PC-3 (cell line): ENCODE measurements around the gene PTPN14.
A peak's percentile ranks its signal among the peaks of the same experiment; 100 is the strongest.

ENCODE experiments used
- EZH2 ChIP-seq: fragments of 300-600 bp; sonication (generic); IDR thresholded peaks from one replicate; pipeline ENCODE4 v1.6.1; 2017; ENCODE audit warnings: antibody characterized with exemption, mild to moderate bottlenecking, low read length; ENCODE audit not compliant: unreplicated experiment
- EZH2phosphoT487 ChIP-seq: fragments of 300-600 bp; sonication (generic); IDR thresholded peaks from 2 replicates; pipeline ENCODE4 v1.6.1; 2018; ENCODE audit warnings: mild to moderate bottlenecking, antibody characterized with exemption, low read length, borderline replicate concordance
- TF ChIP-seq, protein P1 (sequence below): fragments of 300-600 bp; sonication (generic); conservative IDR thresholded peaks from 2 replicates; pipeline ENCODE4 v1.5.1; 2017; ENCODE audit warnings: antibody characterized with exemption, low read depth, mild to moderate bottlenecking, low read length

DNA sequence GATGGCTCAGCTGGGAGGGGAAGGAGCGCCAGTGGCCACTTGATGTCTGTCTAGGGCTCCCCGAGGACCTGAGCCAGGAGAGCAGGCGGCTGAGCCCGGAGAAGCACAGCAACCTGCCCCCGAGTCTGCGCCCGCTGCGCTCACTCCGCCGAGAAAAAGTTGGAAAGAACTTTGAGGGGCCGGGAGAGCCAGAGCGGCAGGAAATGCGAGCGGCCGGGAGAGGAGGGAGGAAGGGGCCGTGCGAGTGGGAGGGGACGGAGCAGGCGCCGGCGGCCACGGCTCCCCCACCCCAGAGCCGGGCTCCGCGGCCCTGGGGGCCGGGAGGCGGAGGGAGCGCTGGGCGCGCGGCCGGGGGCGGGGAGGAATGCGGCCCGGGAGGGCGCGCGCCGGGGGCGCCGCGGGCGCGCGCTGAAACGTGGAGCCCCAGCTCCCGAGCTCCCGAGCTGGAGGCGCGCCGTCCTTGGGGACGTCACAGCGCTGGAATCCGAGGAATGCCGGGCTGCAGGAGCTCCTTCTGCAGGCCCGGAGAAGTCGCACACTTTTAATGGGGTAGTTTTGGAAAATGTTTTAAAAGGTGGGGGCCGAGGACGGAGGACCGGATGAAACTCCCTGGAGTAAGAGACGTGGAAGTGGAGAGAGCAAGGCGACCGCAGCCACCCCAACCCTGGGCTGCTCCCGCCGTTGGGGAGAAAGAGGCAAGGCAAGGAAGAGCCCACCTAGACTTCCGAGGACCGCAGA, at the start of gene PTPN14:
- TF ChIP-seq, protein P1, sequence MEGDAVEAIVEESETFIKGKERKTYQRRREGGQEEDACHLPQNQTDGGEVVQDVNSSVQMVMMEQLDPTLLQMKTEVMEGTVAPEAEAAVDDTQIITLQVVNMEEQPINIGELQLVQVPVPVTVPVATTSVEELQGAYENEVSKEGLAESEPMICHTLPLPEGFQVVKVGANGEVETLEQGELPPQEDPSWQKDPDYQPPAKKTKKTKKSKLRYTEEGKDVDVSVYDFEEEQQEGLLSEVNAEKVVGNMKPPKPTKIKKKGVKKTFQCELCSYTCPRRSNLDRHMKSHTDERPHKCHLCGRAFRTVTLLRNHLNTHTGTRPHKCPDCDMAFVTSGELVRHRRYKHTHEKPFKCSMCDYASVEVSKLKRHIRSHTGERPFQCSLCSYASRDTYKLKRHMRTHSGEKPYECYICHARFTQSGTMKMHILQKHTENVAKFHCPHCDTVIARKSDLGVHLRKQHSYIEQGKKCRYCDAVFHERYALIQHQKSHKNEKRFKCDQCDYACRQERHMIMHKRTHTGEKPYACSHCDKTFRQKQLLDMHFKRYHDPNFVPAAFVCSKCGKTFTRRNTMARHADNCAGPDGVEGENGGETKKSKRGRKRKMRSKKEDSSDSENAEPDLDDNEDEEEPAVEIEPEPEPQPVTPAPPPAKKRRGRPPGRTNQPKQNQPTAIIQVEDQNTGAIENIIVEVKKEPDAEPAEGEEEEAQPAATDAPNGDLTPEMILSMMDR = peak; percentile 52; the same call in 1 of the 2 replicates
- TF ChIP-seq EZH2phosphoT487 = no peak
- no peak for TF ChIP-seq EZH2
